ENCODE data around the gene SPATC1L. TPM values are rescaled to one million over a fixed set of nuclear protein-coding genes. Genes with fewer than 3 reads are reported as not detected.

The SPATC1L gene
- total RNA-seq, 2 experiments from 2014 or later, result 4.7 to 8.3 TPM

DNA sequence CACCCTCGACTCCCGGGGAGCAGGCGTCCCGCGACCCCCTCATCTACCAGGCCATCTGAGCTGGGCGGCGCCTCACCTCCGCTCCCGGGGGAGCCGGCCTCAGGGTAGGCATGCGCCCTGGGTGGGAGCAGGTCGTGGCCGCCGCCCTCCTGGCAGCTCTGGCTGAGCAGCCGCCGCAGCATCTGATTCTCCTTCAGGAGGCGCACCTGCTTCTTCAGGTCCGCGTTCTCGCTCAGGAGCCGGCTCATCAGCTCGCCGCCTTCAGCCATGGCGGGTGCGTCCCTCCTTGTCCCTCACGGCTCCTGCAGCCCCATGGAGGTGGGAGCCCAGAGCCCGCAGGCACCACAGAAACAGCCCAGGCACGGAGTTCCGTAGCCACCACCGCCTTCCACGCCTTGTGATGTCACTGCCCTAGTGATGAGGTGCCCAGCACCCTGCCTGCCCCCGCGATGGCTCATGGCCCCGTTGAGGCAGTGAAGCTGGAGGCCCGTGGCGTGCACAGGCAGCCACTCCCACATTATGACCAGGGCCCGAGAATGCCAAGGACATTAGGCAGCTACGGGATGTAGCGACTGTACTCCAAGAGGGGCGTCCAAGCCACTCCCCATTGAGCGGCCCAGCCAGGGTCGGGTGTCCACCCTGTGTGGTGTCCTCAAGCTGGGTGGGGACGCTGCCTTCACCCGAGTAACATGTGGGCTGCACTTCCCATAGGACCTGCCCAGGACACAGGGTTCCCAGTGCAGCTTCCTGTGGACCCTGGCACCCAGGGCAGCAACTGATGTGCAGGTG, 1.5 kb downstream of the SPATC1L start:
- Histone ChIP-seq H3K9me3 (ENCODE audit: low read length) (no peaks in the 10 kb centered on the region), H3K36me3 (ENCODE audit: insufficient read depth, low read length) (no peaks in the 10 kb centered on the region), H3K4me3 (ENCODE audit: low read depth, low read length, poor library complexity, severe bottlenecking) (no peak overlapping the region), H4K20me1 (ENCODE audit: insufficient read depth, low read length) (no peaks in the 10 kb centered on the region), H3K4me1 (ENCODE audit: insufficient read depth, low read length, poor library complexity, severe bottlenecking) (peaks cover 13% of the 10 kb centered on the region), H3K4me2 (ENCODE audit: low read length) (no peak overlapping the region), H3K27ac (ENCODE audit: low read depth, low read length, poor library complexity, severe bottlenecking) (no peak overlapping the region), H3K79me2 (ENCODE audit: insufficient read depth, low read depth, low read length) (no peaks in the 10 kb centered on the region), H2AFZ (ENCODE audit: low read length) (no peak overlapping the region), H3K9me2 (ENCODE audit: insufficient read depth, low read length) (no peaks in the 10 kb centered on the region)
- CTCF ChIA-PET (ENCODE audit: unreplicated experiment), result no interaction called here
- DNase-seq (ENCODE audit: low spot score), result no peak
- POLR2A ChIA-PET, result no interaction called here
- TF ChIP-seq, protein P1, sequence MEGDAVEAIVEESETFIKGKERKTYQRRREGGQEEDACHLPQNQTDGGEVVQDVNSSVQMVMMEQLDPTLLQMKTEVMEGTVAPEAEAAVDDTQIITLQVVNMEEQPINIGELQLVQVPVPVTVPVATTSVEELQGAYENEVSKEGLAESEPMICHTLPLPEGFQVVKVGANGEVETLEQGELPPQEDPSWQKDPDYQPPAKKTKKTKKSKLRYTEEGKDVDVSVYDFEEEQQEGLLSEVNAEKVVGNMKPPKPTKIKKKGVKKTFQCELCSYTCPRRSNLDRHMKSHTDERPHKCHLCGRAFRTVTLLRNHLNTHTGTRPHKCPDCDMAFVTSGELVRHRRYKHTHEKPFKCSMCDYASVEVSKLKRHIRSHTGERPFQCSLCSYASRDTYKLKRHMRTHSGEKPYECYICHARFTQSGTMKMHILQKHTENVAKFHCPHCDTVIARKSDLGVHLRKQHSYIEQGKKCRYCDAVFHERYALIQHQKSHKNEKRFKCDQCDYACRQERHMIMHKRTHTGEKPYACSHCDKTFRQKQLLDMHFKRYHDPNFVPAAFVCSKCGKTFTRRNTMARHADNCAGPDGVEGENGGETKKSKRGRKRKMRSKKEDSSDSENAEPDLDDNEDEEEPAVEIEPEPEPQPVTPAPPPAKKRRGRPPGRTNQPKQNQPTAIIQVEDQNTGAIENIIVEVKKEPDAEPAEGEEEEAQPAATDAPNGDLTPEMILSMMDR (conservative IDR thresholded peaks at IDR 0.05; ENCODE audit: low read length), result no peak
- TF ChIP-seq EZH2phosphoT487 (IDR thresholded peaks at IDR 0.05; ENCODE audit: borderline replicate concordance, low read depth, low read length), result no peak
- intact Hi-C loops (cut with micrococcal nuclease; ENCODE audit: unreplicated experiment), result no loop called here
- no TSS peak for BruUV-seq (replicated peaks)

DNA sequence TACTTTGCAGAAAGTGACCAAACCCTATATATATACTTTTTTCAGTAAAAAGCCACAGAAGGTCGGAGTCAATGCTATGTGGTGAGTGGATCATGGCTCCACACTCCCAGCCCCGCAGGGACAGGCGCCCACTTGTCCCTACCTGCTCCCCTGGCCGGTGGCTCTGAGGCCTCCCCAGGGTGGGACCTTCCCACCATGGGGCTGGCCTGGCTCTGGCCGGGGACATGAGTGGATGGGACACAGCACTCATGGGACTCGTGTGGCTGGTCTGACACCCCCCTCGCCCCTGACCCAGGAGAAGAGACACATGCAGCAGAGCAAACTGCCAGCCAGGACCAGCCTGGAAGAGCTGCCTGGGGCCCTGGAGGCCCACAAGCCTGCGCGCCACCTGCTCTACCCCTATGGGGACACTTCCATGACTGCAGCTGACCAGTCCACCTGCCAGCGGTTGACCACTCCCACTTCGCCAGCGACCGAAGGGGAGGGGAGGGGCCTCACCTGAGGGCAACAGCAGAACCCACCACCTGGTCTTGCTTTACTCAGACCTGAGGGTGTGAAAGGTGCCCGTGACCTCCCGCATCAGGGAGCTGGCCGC, 2.2 kb downstream of the SPATC1L start:
- no TSS peak for BruUV-seq (replicated peaks)
- intact Hi-C loops (cut with micrococcal nuclease; ENCODE audit: unreplicated experiment), result no loop called here
- H3K79me2 ChIP-seq (ENCODE audit: insufficient read depth, low read depth, low read length), result no peaks in the 10 kb centered on the region
- TF ChIP-seq, protein P1 (conservative IDR thresholded peaks at IDR 0.05; ENCODE audit: low read length), result no peak
- no peak for TF ChIP-seq EZH2phosphoT487 (IDR thresholded peaks at IDR 0.05; ENCODE audit: borderline replicate concordance, low read depth, low read length)
- CTCF ChIA-PET (ENCODE audit: unreplicated experiment), result no interaction called here
- DNase-seq (ENCODE audit: low spot score), result no peak
- no peak overlapping the region for H3K4me2 ChIP-seq (ENCODE audit: low read length)
- no peak overlapping the region for H3K4me3 ChIP-seq (ENCODE audit: low read depth, low read length, poor library complexity, severe bottlenecking)
- H3K4me1 ChIP-seq (ENCODE audit: insufficient read depth, low read length, poor library complexity, severe bottlenecking), result peaks cover 13% of the 10 kb centered on the region
- no peaks in the 10 kb centered on the region for H3K9me3 ChIP-seq (ENCODE audit: low read length)
- POLR2A ChIA-PET, result no interaction called here
- H2AFZ ChIP-seq (ENCODE audit: low read length), result no peak overlapping the region
- no peaks in the 10 kb centered on the region for H4K20me1 ChIP-seq (ENCODE audit: insufficient read depth, low read length)
- no peak overlapping the region for H3K27ac ChIP-seq (ENCODE audit: low read depth, low read length, poor library complexity, severe bottlenecking)
- H3K36me3 ChIP-seq (ENCODE audit: insufficient read depth, low read length), result no peaks in the 10 kb centered on the region
- no peaks in the 10 kb centered on the region for H3K9me2 ChIP-seq (ENCODE audit: insufficient read depth, low read length)

DNA sequence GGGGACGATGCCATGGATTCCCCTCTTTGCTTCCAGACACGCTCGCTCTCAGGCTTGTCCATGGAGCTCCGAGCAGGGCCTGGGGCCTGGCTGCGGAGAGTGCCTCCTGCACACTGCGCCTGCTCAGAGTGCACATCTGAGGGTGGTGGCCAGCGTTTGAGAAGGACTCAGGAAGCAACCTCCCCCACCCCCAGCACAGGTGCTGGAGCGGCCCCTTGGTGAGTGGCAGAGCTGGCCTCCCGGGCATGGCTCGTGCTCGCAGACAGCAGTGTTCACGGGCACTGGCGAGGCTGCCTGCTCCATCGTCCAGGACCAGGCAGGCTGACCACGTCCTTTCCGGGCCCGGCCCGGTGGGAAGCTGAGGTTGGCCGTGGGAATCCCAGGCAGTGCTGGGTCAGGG, 2.8 kb downstream of the SPATC1L start:
- CTCF ChIA-PET (ENCODE audit: unreplicated experiment), result no interaction called here
- H3K79me2 ChIP-seq (ENCODE audit: insufficient read depth, low read depth, low read length), result no peaks in the 10 kb centered on the region
- POLR2A ChIA-PET, result no interaction called here
- no peak overlapping the region for H3K27ac ChIP-seq (ENCODE audit: low read depth, low read length, poor library complexity, severe bottlenecking)
- no peaks in the 10 kb centered on the region for H3K36me3 ChIP-seq (ENCODE audit: insufficient read depth, low read length)
- intact Hi-C loops (cut with micrococcal nuclease; ENCODE audit: unreplicated experiment), result no loop called here
- H3K4me3 ChIP-seq (ENCODE audit: low read depth, low read length, poor library complexity, severe bottlenecking), result no peak overlapping the region
- TF ChIP-seq EZH2phosphoT487 (IDR thresholded peaks at IDR 0.05; ENCODE audit: borderline replicate concordance, low read depth, low read length), result no peak
- TF ChIP-seq, protein P1 (conservative IDR thresholded peaks at IDR 0.05; ENCODE audit: low read length), result no peak
- no peaks in the 10 kb centered on the region for H3K9me2 ChIP-seq (ENCODE audit: insufficient read depth, low read length)
- no peak overlapping the region for H2AFZ ChIP-seq (ENCODE audit: low read length)
- no peak for DNase-seq (ENCODE audit: low spot score)
- no peak overlapping the region for H3K4me2 ChIP-seq (ENCODE audit: low read length)
- H3K4me1 ChIP-seq (ENCODE audit: insufficient read depth, low read length, poor library complexity, severe bottlenecking), result peaks cover 13% of the 10 kb centered on the region
- no TSS peak for BruUV-seq (replicated peaks)
- H4K20me1 ChIP-seq (ENCODE audit: insufficient read depth, low read length), result no peaks in the 10 kb centered on the region
- H3K9me3 ChIP-seq (ENCODE audit: low read length), result no peaks in the 10 kb centered on the region

Data from OCI-LY7 (cell line).